Fibroblast of villous mesenchyme (primary cell): ENCODE data around the gene ANKRD33. TPM values are rescaled to one million over a fixed set of nuclear protein-coding genes. Genes with fewer than 3 reads are reported as not detected.

Source experiments
- DNase-seq: peaks from one replicate; pipeline ENCODE4 v3.0.0-alpha.2; 2010; ENCODE audit warnings: low read depth
- H3K4me3 ChIP-seq: 2 replicates; pipeline ENCODE4 v1.5.1; 2011; ENCODE audit warnings: low read depth, mild to moderate bottlenecking, low read length
- CTCF ChIP-seq: IDR thresholded peaks from 2 replicates; pipeline ENCODE4 v1.5.1; 2012; ENCODE audit warnings: low read depth, mild to moderate bottlenecking, low read length; ENCODE audit not compliant: insufficient read depth
- total RNA-seq: library from RNA; depleted of rRNA; stranded (reverse); fragments of >200 nt; gene quantifications from 2 replicates; pipeline ENCODE4 v1.2.3, GENCODE V29; 2012

The ANKRD33 gene
- total RNA-seq, 1 donor = not detected

- DNase-seq = no peak
Observed at GRCh38 chr12:51845482-51845881, 42.4 kb upstream of the ANKRD33 start.

GRCh38 chr12:51846271-51846691, 41.6 kb upstream of the ANKRD33 start:
- no peak overlapping the region for H3K4me3 ChIP-seq
- no peak for TF ChIP-seq CTCF
- DNase-seq = no peak

More at GRCh38 chr12:51845482-51845881, 42.4 kb upstream of the ANKRD33 start:
- no peak overlapping the region for H3K4me3 ChIP-seq
- TF ChIP-seq CTCF = no peak

- DNase-seq = no peak
- peak overlapping the region; percentile 60 for H3K4me3 ChIP-seq
- TF ChIP-seq CTCF = no peak
Observed at GRCh38 chr12:51846911-51847642, 40.8 kb upstream of the ANKRD33 start.

GRCh38 chr12:51847643-51848325, 40.1 kb upstream of the ANKRD33 start:
- DNase-seq = no peak
- TF ChIP-seq CTCF = no peak
- peak overlapping the region; percentile 60 for H3K4me3 ChIP-seq

GRCh38 chr12:51848326-51848727, 39.6 kb upstream of the ANKRD33 start, which contains the start of gene FIGNL2:
Gene FIGNL2, minus strand, starts transcription at chr12:51848718. Its CDS starts 26,305 bp downstream, at chr12:51822413.
- peak within 1 kb of the TSS; percentile 60 for H3K4me3 ChIP-seq
- no peak for TF ChIP-seq CTCF
- DNase-seq = no peak

- TF ChIP-seq CTCF = no peak
- DNase-seq = no peak
- no peak overlapping the region for H3K4me3 ChIP-seq
Observed at GRCh38 chr12:51848841-51849735, 38.8 kb upstream of the ANKRD33 start.
